ENCODE data around the gene SLC25A38.
"Not testable (repeated sequence)": the region's sequence is repeated elsewhere in the genome, so short reads cannot be mapped to it uniquely, and the experiment has no call there.

SLC25A38 gene

DNA sequence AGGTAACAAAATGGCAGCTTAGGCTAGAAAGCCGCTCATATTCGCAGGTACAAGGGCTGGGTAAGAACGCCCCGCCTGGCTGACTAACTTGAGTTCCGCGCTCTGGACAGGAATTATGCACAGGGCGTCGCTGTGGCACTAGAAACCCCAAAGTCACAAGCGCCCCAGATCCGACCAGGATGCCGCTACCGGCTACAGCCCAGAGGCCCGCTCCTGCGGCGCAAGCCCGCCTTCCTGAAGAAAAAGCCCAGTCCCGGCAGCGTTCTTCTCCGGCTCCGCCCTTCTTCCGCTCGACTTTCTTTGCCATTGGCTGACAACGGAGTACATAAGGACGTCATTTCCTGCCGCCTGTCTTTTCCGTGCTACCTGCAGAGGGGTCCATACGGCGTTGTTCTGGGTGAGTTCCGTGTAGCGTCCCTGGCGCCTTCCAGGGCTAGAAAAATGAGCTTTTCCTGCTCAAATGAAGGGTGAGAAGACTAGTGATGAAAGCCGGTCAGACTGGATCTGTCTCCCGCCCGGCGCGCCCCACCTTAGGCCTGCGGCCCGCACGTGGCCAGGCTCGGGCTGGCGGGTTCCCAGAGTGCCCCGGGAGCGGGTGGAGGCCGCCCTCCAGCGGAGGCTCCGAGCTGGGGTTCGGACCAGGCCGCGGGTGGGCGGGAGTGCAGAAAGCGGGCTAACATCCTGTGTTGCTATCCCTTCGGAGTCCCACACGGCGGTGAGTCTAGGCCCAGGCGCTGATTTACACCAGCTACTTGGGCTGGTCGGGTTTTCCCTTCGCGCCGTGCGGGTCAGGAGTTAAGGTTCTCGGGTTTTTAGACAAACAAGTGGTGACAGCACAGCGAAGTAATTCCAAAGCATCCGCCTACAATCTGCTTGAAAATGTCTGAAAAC, 23.4 kb downstream of the SLC25A38 start, which contains the start of gene RPSA:
Gene RPSA (plus strand): TSS at position 353 of the 891 bp plus-strand sequence. CDS start 934 bp downstream, outside the sequence.
- DNase-seq (ENCODE audit: insufficient read length, low spot score) (peak; percentile 81), FAIRE-seq (peak; percentile 99)

DNA sequence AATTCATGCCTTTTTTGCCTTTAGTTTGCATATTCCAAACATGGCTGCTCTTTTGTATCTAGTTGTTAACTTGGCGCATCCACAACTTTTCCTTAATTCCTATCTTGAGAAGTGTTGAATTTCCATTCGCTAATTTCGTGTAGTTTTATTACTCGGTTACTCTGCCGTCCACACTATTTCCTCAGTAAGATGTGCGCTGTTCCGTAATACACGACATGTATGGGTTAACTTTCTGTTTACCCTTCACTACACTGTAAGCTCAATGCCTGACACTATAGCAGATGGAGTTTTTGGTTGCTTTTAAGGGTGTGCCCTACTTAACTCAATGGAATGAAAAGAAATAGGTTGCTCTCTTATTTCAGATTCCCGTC, 24.1 kb downstream of the SLC25A38 start:
- FAIRE-seq (no peak), DNase-seq (ENCODE audit: insufficient read length, low spot score) (no peak)

DNA sequence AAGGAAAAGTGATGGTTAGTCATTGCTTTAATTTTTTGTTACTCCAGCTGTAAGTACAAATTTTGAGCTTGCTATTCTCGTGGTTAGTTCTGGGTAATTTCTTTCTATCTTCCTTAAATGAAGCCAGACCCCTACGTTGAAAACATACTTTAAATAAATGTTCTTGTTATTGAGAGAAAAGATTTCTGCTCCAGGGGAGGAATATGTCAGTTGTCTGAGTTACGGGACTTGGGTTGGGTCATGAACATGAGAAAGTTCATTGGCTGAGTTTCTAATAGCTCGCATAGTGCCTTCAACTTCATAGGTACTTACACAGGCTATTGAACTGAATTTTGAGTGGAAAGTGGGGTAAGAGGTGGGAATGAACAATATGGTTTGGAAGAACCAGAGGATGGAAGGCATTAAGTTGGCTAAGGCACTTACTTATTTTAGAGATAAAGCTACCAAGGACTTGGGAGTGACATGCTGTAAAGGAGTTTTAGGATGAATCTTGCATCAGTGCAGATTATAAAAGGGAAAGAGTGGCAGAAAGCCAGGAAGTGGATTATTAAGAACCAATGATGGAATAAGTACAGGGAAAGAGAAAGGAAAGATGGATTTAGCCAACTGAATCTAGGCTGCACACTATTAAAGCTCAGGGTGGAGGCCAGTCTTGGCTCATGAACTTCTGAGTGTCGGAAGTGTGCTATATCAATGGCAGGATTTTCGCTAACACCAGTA, 24.8 kb downstream of the SLC25A38 start:
- FAIRE-seq, result no peak
- DNase-seq (ENCODE audit: insufficient read length, low spot score), result no peak

DNA sequence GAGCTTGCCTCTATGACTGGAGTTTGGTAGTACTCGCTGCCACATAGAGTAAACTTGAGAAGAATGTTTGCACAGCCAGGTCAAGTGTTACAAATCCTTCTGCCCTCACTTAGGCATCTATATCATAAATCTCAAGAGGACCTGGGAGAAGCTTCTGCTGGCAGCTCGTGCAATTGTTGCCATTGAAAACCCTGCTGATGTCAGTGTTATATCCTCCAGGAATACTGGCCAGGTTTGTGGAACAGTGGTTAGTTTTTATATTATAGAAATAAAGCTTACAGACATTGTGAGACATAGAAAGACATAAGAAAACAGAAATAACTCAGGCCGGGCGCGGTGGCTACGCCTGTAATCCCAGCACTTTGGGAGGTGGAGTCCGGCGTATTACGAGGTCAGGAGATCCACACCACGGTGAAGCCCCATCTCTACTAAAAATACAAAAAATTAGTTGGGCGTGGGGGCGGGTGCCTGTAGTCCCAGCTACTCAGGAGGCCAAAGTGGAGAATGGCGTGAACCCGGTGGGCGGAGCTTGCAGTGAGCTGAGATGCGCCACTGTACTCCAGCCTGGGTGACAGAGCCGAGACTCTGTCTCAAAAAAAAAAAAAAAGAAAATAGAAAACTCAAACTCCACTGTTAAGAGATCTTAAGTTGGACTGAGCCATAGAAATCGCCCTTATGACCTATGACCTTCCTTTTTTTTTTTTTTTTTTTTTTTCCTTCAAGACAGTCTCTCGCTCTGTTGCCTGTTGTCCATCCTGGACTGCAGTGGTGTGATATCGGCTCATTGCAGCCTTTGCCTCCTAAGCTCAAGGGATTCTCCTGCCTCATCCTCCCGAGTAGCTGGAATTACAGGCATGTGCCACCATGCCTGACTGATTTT, 25.6 kb downstream of the SLC25A38 start:
- FAIRE-seq (no peak), DNase-seq (ENCODE audit: insufficient read length, low spot score) (no peak)

DNA sequence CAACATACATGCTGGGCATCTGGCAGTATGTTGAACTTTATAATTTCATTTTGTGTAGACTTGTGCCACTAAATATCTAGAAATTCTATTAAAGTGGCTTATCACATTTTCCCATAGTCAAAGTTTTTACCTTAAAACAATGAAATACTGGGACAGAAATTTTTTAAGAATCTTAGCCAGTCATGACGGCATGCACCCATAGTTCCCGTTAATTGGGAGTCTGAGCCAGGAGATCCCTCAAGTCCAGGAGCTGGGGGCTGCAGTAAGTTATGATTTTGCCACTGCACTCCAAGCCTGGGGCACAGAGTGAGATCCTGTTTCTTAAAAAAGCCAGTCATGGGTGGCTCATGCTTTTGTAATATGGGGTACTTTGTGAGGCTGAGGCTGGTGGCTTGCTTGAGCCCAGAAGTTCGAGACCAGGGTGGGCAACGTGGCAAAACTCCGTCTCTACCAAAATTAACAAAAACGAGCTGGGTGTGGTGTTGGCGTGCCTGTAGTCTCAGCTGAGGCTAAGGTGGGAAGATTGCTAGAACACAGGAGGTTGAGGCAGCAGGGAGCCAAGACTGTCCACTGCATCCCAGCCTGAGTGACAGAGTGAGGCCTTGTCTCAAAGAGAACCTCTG, 26.5 kb downstream of the SLC25A38 start:
- no peak for FAIRE-seq

DNA sequence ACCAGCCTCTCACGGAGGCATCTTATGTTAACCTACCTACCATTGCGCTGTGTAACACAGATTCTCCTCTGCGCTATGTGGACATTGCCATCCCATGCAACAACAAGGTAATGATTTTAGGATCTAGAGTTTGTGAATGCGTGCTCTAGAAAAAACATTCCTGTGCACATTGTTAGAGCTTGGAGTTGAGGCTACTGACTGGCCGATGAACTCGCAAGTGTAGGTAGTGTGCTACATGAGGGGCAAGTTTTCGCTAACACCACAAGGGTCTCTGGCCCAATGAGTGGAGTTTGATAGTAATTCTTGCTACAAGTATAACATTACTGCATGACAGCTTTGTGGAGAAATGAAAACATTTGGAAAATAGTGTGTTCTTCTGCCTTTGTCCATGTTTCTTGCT, 27.7 kb downstream of the SLC25A38 start:
- no peak for FAIRE-seq
- DNase-seq (ENCODE audit: insufficient read length, low spot score), result no peak

More for the DNA sequence above, 26.5 kb downstream of the SLC25A38 start:
- DNase-seq (ENCODE audit: insufficient read length, low spot score), result no peak

DNA sequence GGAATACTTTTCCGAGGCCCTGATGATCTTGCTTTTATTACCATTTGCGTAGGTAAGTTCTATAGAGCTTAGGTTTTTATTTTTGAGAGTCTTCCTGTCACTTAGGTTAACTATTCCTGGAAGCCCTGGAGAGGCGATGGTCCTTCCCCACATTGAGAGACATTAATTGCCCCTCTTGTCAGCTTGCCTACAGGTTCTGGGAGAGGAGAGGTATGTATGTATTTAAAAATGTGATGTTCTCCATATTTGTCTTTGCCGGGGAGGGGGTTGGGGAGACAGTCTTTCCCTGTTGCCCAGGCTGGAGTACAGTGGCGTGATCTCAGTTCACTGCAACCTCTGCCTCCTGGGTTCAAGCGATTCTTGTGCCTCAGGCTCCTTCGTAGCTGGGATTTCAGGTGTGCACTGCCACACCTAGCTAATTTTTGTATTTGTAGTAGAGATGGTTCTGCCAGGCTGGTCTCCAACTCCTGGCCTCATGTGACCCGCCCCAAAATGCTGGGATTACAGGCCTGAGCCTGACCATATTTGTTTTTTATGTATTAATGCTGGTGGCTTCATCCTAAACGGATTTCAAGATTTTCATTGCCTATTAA, 29.6 kb downstream of the SLC25A38 start:
- FAIRE-seq, result no peak
- DNase-seq (ENCODE audit: insufficient read length, low spot score), result no peak

DNA sequence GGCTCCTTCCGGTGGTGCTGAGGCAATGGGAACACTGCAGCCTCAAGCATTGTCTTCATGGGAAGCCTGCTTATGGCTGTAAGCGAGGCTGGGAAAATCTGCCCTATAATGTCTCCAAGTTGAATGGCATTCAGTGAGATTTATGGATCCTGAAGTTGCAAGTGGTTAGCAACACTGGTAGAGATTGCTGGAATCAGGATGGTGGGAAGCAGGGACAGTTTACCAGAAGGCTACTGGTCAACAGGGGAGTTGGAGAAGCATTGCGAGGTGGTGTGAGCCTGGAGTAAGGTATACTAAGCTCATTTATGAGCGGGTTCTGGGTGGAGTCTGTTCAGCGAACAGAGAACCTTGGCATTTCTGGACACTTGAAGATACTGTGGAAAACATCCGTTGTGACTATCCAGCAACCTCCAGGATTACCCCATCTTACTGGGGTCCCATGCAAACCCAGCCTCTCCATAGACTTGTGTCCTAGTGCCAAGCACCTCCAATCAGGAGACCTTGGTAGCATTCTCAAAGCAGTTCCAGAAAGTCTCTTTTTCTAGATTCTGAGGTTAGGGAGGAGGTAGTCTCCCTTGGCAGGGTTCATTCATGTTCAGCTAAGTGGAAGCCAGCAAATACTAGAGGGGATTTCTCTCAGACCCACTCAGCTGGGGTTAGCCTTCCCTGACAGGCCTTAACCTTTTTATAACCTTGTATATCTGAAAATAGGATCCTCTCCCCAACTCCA, 30.7 kb downstream of the SLC25A38 start:
- FAIRE-seq (no peak), DNase-seq (ENCODE audit: insufficient read length, low spot score) (no peak)

DNA sequence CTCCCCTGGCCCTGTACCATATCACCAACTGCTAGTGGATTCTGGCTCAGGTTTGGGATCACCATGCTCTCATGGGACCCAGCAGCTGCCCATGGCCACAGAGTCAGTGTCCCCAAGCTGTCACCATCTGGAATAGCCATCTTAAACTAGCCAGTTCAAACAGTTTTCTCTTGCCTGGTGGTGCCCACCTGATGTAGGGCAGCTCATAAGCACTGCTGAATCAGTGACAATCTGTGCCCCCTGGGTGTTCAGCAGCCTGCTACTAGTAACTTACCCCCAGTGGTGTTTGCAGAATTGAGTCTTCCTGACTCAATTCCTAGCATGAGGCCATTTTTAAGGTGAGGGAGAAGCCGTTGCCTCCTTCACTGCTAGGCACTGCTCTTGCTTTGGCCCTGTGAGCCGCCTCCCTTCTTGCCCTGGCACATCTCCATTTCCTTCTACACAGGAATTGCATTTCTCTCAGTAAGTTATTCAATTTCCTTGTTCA, 31.3 kb downstream of the SLC25A38 start:
- FAIRE-seq (no peak), DNase-seq (ENCODE audit: insufficient read length, low spot score) (no peak)

DNA sequence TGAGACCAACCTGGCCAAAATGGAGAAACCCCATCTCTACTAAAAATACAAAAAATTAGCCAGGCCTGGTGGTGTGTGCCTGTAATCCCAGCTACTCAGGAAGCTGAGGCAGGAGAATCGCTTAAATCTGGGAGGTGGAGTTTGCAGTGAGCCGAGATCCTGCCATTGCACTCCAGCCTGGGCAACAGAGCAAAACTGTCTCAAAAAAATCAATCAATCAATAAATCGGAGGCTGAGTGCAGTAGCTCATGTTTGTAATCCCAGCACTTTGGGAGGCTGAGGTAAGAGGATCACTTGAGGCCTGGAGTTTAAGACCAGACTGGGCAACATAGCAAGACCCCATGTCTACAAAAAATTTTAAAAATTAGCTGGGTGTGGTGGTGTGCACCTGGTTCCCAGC, 32.1 kb downstream of the SLC25A38 start:
- FAIRE-seq; DNase-seq (ENCODE audit: insufficient read length, low spot score): not testable (repeated sequence)

DNA sequence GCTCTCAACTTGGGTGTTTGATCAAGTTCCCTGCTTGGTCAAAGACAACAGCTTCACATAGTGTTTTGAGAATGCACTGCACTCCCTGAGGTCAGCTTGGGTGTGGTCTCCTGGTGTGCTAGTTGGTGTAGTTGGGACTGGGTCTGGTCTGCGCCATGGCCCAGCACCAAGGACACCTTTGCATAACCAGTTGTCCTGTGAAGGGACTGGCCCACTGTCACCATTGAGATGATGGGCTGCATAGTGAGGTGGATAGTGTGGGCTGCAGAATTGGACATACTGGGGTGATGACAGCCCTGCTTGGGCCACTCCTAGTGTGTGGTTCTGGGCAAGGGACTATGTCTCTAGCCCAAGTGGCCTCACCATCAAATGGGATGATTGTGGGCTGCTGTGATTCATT, 32.8 kb downstream of the SLC25A38 start:
- no peak for FAIRE-seq
- DNase-seq (ENCODE audit: insufficient read length, low spot score), result no peak

DNA sequence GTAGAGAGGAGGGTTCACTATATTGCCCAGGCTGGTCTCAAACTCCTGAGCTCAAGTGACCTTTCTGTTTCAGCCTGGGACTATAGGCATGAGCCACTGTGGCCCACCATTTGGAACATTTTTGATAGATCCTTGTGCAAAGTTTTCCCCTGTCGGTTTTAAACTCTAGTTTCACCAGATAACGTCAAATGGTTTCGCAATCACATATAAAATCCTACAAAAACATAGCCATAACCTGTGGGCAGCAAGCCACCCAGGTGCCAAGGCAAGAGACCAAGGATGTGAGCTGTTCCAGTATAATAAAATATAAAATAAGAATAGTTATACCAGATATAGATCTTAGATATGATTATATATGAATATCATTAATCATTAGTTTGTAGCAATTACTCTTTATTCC, 33.8 kb downstream of the SLC25A38 start:
- not testable (repeated sequence) for FAIRE-seq; DNase-seq (ENCODE audit: insufficient read length, low spot score)

DNA sequence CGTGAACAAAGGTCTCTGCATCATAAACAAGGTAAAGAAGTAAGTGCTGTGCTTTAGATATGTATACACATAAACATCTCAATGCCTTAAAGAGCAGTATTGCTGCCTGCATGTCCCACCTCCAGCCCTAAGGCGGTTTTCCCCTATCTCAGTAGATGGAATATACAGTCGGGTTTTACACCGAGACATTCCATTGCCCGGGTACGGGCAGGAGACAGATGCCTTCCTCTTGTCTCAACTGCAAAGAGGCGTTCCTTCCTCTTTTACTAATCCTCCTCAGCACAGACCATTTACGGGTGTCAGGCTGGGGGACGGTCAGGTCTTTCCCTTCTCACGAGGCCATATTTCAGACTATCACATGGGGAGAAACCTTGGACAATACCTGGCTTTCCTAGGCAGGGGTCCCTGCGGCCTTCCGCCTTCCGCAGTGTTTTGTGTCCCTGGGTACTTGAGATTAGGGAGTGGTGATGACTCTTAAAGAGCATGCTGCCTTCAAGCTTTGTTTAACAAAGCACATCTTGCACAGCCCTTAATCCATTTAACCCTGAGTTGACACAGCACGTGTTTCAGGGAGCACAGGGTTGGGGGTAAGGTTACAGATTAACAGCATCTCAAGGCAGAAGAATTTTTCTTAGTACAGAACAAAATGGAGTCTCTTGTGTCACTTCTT, 35.5 kb downstream of the SLC25A38 start:
- FAIRE-seq; DNase-seq (ENCODE audit: insufficient read length, low spot score): not testable (repeated sequence)

DNA sequence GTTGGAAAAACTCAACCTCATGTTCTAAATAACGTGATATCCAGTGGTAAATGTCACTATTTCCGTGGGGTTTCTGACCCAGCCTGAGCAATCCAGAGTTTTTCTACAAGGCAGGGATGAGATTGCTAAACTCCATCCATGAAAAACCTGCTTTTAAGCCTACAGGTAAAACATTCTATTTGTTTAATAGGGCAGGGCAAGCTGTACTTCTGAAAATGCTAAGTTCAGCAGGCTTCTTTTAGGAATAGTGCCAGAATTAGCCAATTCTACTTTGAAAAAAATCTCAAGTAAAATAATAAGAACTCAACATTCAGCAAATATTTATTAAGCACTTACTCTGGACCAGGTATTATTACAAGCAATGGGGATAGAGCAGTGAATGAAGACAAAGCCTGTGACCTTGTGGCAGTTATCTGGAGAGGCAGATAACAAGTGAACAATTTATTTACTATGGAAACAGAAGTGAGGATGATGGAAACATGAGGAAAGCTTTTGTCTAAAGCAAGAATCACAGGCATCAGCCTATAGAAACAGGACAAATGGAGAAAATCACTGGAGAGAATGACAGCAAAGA, 36.7 kb downstream of the SLC25A38 start:
- FAIRE-seq (no peak), DNase-seq (ENCODE audit: insufficient read length, low spot score) (no peak)

DNA sequence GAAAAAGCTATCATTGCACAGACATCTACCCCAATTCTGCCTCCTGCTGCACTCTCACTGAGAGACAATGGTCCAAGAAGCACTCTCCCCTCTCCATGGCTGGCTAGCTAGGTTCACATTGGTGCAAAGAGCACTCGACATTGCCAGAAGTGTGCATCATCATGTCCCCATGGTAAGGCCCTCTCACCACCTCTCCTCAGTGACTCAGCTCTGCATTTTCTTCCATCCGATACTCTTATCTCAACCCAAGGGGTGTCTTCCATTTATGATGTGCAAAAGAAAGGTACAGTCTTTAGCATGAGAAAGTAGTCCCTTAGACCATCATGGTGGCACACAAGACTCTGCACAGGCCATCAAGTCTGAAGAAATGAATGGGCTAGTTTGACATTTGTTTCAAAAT, 37.4 kb downstream of the SLC25A38 start:
- no peak for DNase-seq (ENCODE audit: insufficient read length, low spot score)

DNA sequence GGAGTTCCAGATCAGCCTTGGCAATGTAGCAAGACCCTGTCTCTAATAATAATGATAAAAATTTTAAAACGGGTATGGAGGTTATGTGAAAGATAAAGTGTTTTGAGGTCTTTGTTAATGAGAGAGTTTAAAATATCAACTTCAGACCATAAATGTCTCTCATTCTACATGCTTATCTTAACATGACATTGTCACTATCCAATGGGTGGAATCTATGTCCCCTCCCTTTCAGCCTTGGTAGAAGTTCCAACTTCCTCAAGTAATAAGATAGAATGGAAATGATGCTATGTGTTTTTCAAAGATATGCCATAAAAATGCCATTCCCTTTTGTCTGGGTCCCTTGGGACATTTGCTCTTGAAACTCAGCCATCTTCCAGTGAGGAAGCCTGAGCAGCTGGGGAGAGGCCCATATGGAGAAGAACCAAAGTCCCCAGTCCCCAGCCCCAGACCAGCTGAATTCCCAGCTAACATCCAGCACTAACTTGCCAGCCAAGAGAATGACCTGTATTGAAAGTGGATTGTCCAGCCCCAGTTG, 40.3 kb downstream of the SLC25A38 start:
- FAIRE-seq, result no peak
- no peak for DNase-seq (ENCODE audit: insufficient read length, low spot score)

More for the DNA sequence above, 37.4 kb downstream of the SLC25A38 start:
- FAIRE-seq, result no peak

DNA sequence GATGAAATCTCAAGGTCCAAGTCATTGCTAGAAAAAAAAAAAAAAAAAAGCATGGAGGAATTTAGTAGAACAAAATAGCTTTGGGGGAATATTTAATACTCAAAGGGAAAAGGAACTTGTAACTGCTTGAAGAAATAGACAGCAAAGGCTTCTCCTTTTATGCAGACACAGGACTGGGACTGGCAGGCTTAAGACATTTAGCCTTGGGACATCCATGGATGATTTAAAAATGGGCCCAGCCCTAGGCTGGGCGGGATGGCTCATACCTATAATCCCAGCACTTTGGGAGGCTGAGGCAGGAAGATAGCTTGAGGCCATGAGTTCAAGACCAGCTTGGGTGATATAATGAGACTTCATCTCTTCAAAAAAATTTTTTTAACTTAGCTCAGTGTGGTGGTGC, 43.1 kb downstream of the SLC25A38 start:
- no peak for FAIRE-seq

DNA sequence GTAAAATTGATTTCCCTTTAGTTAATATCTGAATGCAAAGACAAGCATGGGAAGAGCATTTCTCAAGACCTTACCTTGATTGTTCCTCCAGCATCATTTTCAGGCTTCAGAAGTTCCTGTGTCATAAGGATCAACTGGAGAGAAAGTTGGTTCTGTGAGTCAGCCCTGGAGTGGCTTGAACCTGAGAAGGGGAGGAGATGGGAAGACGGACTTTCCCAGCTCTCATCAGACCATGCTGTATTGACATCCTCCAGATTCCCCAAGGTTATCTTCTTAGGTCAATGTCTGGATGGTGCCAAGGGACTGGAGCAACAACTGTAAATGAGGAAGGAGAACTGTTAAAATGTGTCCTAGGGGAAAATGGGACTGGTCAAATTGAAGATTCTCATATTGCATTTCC, 44.3 kb downstream of the SLC25A38 start:
- DNase-seq (ENCODE audit: insufficient read length, low spot score), result no peak
- FAIRE-seq, result no peak

More for the DNA sequence above, 43.1 kb downstream of the SLC25A38 start:
- DNase-seq (ENCODE audit: insufficient read length, low spot score), result no peak
